Activated T-cell treated with anti-CD3 and anti-CD28 coated beads, Interleukin-2, amount 50 U/mL, for 1 hour (primary cell): ENCODE results near the gene USP9X.
"Not testable (repeated sequence)": the region's sequence is repeated elsewhere in the genome, so short reads cannot be mapped to it uniquely, and the experiment has no call there.

Experiments
- DNase-seq: peaks from one replicate; pipeline ENCODE4 v3.0.0-alpha.2; 2020

Gene USP9X

DNA sequence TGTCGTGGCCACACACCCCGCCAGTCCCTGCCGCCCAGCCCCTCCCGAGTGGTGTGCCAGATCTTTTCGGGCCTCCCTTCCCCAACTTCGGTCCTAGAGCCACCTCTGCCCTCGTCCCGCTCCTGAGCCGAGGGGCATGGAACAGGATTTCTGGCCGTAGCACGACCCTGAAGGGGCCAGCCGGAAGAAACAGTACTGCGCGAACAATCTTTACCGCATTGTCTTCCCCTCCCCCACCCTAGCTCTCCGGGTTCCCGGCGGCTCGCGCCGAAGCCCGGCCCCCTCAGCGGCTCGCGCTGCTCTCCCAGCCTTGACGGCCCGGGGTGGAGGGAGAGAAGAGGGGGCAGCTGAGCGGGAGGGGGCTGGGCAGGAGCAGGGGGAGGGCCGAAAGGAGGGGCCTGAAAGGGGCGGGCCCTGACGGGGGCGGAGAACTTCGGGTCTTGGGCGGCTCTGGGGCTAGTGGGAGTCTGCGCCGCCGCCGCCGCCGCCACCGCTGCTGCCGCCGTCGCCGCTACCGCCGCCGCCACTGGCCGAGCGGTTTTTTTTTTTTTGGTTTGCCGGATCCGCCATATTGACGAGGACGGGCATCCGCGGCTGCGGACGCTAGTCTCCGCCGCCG, at the start of gene USP9X:
TSS of gene USP9X (plus strand) at position 553 of the 619 bp plus-strand sequence. CDS start 38,184 bp downstream, outside the sequence.
- peak; percentile 95 for DNase-seq

GRCh38 chrX:41035582-41035981, 49.7 kb upstream of the USP9X start:
- DNase-seq: no peak

DNA sequence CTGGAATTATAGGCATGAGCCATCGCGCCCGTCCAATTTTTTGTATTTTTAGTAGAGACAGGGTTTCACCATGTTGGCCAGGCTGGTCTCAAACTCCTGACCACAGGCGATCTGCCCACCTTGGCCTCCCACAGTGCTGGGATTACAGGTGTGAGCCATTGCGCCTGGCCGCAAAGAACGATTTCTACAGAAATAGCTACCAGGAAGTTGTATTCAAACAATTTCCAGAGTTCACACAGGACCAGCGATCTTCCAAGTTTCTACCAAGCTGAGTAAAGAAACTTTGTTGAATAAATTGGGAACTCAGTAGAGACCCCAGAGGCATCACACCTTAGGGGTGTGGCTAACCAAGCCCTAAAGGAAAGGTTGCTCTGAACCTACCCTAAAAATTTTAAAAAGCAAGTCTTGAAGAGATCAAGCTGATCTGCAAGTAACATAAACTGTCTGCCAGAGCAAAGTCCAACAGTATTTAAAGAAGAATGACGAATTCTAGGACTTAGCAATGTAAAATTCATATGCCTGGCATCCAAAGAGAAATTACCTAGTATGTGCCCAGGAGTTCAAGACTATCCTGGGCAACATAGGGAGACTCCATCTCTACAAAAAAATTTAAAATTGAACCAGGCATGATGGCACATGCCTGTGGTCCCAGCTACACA, 48.4 kb upstream of the USP9X start:
- DNase-seq: no peak

DNA sequence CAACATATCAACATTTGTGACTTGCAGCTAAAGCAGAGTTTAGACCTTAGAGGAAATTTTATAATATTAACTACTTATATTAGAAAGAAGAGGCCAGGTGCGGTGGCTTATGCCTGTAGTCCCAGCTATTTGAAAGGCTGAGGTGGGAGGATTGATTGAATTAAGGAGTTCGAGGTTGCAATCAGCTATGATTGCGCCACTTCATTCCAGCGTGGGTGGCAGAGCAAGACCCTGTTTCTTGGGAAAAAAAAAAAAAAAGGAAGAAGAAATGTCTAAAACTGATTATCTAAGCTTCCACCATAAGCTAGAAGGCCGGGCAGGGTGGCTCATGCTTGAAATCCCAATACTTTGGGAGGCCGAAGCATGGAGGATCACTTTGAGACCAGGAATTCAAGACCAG, 42.0 kb upstream of the USP9X start:
- no peak for DNase-seq

DNA sequence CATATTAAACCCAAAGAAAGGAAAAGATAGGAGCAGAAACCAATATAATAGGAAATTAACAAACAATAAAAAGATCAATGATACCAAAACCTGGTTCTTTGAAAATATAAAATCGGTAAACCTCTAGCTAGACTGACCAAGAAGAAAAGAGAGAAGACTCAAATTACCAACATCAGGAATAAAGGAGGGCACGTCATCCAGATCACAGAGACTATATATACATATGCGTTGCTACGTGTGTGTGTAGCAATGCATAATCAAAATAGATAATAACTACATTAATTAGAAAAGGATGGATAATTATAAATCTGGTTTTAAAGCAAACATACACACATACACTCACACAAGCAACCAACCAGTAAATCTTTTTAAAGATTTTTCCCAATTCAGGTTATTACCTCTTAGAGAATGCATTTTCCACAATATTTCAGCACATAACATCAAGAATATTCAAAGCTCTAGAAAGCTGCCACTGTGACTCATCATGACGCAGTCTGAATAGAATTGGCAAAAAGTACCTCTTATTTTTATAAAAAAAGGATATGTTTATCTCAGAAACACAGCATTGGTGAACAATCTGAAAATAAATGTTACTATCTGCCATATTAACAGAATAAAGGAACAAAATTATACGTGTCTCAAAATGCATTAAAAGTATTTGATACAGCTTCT, 41.4 kb upstream of the USP9X start:
- no peak for DNase-seq

GRCh38 chrX:41045960-41046567, 39.2 kb upstream of the USP9X start:
- DNase-seq: no peak

- no peak for DNase-seq
These were observed 37.2 kb upstream of the USP9X start for GRCh38 chrX:41047878-41048534.

- DNase-seq: no peak
These were observed 34.9 kb upstream of the USP9X start for GRCh38 chrX:41050359-41050758.

DNA sequence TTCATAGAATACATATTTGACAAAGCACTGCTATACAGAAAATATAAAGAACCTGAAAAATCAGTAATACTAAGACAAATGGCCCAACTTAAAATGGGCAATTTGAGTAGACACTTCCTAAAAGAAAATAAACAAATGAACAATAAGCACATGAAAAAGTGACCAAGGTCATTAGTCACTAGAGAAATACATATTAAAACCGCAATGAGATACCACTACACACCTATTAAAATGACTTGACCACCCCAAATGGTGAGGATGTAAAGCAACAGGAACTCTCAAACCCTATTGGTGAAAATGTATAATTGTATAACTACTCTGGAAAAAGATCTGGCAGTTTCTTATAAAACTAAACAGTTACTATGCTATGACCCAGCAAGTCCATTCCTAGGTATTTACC, 34.0 kb upstream of the USP9X start:
- DNase-seq: no peak

DNA sequence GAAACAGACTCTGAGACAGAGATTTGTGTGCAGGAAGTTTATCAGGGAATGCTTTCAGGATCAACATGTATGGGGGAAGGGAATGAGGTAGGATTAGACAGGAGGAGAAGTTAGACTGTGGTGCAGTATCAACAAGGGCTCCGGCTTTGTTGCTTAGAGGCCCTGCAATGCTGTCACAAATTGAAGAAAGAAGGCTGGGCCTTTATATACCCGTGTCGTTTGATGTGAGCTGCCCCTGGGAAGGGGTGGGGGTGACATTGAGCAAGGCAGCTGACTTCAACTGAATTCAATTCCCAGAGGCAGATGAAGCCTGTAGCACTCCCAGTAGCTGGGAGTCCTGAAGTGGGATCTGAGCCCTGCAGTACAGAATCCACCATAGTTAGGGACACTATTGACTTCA, 29.5 kb upstream of the USP9X start:
- no peak for DNase-seq

DNA sequence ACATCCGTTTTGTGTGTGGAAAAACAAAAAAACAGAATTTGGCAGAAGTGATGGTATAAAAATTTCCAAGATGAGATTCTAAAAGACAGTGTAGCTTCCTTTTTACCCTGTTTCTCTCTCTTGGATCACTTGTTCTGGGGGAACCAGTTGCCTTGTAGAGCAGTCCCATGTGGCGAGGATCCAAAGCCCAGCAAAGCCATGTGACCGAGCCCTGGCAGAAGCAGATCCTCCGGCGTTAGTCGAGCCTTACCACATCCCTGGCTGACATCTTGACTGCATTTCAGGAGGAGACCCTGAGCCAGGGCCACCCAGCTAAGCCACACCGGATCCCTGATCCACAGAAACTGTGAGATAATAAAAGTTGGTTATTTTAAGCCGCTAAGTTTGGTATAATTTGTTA, 22.0 kb upstream of the USP9X start:
- not testable (repeated sequence) for DNase-seq

DNA sequence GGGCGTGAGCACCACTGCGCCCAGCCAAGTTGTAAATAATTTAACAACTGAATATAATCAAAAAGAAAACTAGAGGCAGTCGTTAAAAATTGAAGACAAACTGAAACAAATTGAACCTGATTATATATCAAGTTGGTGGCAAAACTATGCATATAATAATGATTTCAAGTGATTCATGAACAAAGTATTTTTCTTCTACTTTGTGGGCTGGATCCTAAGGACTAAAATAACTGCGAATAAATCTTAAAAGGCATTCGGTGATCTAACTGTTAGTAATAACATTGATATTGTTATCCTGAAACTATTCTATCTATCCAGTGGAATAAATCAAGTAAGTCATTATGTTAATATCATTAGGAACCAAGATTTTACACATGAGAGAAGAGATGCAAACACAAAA, 21.2 kb upstream of the USP9X start:
- DNase-seq: no peak

GRCh38 chrX:41066391-41066790, 18.9 kb upstream of the USP9X start:
- DNase-seq: no peak

DNA sequence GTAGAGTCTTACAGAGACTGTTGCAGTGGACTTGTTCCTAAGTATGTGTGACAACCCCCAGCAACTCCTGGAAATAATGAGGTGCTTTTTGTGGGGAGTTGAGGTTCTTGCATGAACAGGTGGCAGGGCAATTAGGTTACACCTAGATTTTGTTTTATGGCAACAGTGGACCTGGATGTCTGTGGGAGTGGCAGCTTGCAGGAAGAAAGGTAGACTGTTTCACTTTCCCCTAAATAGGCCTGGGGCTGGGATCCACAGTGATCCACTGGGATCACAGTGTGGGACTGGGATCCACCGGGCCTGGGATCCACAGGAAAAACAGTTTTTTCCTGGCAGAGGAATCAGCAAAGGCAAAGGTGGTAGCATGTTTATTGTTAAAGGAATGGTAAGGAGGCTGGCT, 18.3 kb upstream of the USP9X start:
- DNase-seq: no peak

DNA sequence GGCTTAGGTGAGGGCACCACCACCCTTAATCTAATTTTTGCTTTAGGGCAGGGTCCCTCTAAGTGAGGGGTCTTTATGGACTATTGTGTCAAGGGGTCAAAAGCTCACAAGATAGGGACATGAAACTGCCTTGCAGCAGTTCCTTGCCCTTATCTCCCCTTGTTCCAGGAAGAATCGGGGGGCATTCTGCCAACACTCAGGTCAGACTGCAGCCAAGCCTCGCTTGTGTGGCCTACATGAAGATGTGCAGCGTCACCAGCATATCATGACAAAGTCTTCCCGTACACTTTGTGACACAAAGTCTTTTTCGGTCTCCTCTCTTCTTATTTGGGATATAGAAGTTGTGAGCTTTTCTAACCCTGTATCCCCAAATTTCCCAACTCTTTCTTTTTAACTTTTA, 17.5 kb upstream of the USP9X start:
- DNase-seq: no peak

- no peak for DNase-seq
These were observed 8.5 kb upstream of the USP9X start for GRCh38 chrX:41076742-41077141.

- DNase-seq: no peak
These were observed 3.4 kb upstream of the USP9X start for GRCh38 chrX:41081821-41082220.

DNA sequence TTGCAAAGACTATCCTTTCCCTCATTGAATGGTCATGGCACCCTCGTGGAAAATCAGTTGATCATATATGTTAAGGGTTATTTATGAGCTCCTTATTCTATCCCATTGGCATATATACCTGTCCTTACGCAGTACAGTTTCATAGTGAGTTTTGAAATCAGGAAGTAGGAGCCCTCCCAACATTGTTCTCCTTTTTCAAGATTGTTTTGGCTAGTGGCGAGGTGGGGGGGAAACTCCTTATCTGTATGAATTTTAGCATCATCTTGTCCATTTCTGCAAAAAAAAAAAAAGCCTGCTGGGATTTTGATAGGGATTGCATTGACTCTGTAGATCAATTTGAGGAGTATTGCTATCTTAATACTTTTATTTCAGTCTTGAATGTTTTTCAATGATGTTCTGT, 2.5 kb upstream of the USP9X start:
- DNase-seq: no peak

DNA sequence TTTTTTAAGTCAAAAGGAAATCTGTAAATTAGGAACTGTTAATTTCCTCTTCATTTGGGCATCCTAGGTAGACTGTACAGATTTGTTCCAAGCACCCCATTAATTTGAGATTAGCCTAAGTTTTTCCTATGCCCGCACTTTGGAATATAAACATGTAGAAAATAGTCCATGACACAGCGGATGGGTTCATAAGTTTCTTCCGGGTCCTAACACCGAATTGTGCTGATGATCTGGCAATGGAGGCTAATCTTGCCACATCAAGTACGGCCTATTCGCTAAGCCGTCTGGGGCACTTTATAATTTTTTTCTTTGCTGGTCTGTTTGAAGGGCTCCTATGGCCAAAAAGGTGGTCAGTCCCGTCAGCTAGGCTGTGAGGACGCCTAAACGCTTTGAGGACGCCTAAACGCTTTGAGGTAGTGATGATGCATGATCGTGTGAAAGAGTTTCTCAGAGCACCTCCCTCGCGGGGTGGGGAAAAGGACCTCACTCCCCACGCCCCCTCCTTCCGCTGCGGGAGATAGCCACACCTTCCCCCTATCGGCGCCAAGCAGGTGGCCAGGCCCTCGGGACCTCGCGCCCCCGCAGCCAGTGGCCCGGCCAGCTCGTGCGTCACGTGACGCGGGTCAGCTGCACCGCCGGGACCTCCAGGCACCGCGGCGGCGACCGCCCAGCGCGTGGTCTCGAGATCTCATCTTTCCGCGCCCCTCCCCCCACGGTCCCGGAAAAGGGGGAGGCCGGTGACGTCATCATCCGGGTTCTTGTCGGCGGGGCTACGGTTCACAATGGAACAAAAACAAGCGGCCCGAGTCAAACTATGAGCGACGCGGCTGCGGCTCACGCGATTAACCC, 977 bp upstream of the USP9X start:
- peak; percentile 100 for DNase-seq

- DNase-seq: peak; percentile 79
These were observed 250 bp downstream of the USP9X start for GRCh38 chrX:41085512-41085877.

DNA sequence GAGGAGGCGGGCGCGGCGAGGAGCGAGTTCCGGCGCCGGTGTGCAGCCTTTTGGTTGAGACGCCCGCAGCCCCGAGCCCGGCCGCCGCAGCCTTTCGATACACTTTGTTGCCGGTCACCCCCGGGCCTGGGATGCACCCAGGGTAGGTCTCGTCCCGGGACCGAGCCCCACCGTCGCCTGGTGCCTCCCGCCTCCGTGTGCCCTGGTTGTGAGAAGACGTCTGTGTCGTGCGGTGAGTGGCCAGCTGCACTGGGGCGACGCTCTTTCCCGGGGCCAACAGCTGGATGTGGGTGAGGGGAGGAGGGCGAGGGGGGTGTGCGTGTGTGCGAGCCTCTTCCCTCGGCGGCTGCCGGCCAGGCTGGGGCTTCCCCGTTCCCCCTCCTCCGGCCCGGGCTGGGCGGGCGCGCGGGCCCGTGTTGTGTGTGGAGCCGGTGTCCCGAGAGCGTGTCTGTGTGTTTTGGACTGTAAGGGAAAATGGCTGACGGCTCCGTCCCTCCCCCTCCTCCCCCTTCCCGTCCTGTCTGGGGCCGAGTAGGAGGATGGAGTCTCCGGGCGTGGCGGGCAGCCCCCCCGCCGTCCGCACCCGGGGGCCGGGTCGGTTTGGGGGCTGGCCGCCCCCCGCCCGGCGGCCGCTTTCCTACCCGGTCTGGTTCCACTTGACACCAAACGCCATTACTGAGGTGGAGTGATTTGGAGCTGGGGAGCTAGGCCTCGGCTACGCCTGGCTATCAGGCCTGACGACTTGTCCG, 807 bp downstream of the USP9X start:
- DNase-seq: peak; percentile 59

GRCh38 chrX:41086627-41086932, 1.3 kb downstream of the USP9X start:
- DNase-seq: no peak
